ENCODE results near the gene MAN1A2.

DNA sequence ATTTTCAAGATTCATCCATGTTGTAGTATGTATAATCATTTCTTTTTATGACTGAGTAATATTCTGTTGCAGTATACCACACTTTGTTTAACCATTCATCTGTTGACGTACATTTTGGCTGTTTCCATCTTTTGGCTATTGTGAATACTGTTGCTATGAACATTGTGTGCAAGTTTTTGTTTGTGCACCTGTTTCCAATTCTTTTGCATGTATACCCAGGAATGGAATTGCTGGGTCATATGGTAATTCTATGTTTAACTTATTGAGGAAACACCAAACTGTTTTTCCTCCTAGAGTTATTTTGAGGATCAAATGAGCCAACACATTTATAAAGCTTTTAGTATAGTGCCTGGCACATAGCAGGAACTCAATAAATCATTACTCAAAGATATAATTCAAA lies 49.2 kb upstream of the MAN1A2 start:
- no peak for TF ChIP-seq EZH2 (IDR thresholded peaks at IDR 0.05; ENCODE audit: insufficient read depth, poor library complexity, severe bottlenecking)
- no peak for TF ChIP-seq EZH2phosphoT487 (IDR thresholded peaks at IDR 0.05; ENCODE audit: insufficient read depth, low read depth)
